Measurements from ENCODE around the gene SCN5A. TPM values are rescaled to one million over a fixed set of nuclear protein-coding genes. Genes with fewer than 3 reads are reported as not detected.

The SCN5A gene
- total RNA-seq, 1 experiment from 2014 or later, result 4.7 TPM

GRCh38 chr3:38587548-38588131 lies 61.8 kb downstream of the SCN5A start:
- H3K9me3 ChIP-seq (ENCODE audit: insufficient read depth, low read depth), result no peaks in the 10 kb centered on the region
- H3K4me3 ChIP-seq, result no peak overlapping the region
- no peaks in the 10 kb centered on the region for H3K79me2 ChIP-seq (ENCODE audit: low read depth)
- H3K27ac ChIP-seq, result no peak overlapping the region
- H2AFZ ChIP-seq, result no peak overlapping the region
- H3K36me3 ChIP-seq (ENCODE audit: low read depth), result no peaks in the 10 kb centered on the region
- H3K4me1 ChIP-seq (replicated peaks; ENCODE audit: insufficient read depth), result no peaks in the 10 kb centered on the region
- ChIA-PET POLR2A (ENCODE audit: unreplicated experiment) (no interaction called here), CTCF (no interaction called here)
- H3K4me2 ChIP-seq, result no peak overlapping the region
- H4K20me1 ChIP-seq (ENCODE audit: insufficient read depth), result no peaks in the 10 kb centered on the region
- TF ChIP-seq CTCF (conservative IDR thresholded peaks at IDR 0.05) (no peak), EZH2 (IDR thresholded peaks at IDR 0.05; ENCODE audit: low read depth) (no peak)
- intact Hi-C loops (cut with micrococcal nuclease; ENCODE audit: unreplicated experiment), result no loop called here
- H3K27me3 ChIP-seq (ENCODE audit: insufficient read depth, low read depth), result peaks cover 58% of the 10 kb centered on the region
- no peaks in the 10 kb centered on the region for H3K9me2 ChIP-seq (ENCODE audit: insufficient read depth)
- no peaks in the 10 kb centered on the region for H3F3A ChIP-seq (ENCODE audit: insufficient read depth, low read depth)
- no peak for DNase-seq
- BruUV-seq (replicated peaks), result no TSS peak

GRCh38 chr3:38586546-38587520 lies 62.7 kb downstream of the SCN5A start:
- Histone ChIP-seq H3K27ac (no peak overlapping the region), H3K79me2 (ENCODE audit: low read depth) (no peaks in the 10 kb centered on the region), H3K27me3 (ENCODE audit: insufficient read depth, low read depth) (peaks cover 51% of the 10 kb centered on the region), H3K36me3 (ENCODE audit: low read depth) (no peaks in the 10 kb centered on the region), H3F3A (ENCODE audit: insufficient read depth, low read depth) (no peaks in the 10 kb centered on the region), H4K20me1 (ENCODE audit: insufficient read depth) (no peaks in the 10 kb centered on the region), H3K9me2 (ENCODE audit: insufficient read depth) (no peaks in the 10 kb centered on the region), H3K4me3 (no peak overlapping the region), H3K4me2 (no peak overlapping the region), H3K4me1 (replicated peaks; ENCODE audit: insufficient read depth) (no peaks in the 10 kb centered on the region), H3K9me3 (ENCODE audit: insufficient read depth, low read depth) (no peaks in the 10 kb centered on the region), H2AFZ (no peak overlapping the region)
- intact Hi-C loops (cut with micrococcal nuclease; ENCODE audit: unreplicated experiment), result no loop called here
- ChIA-PET POLR2A (ENCODE audit: unreplicated experiment) (no interaction called here), CTCF (no interaction called here)
- TF ChIP-seq EZH2 (IDR thresholded peaks at IDR 0.05; ENCODE audit: low read depth), result no peak
- no peak for DNase-seq
- no TSS peak for BruUV-seq (replicated peaks)

GRCh38 chr3:38585791-38586420 lies 63.6 kb downstream of the SCN5A start:
- DNase-seq, result no peak
- Histone ChIP-seq H3K9me2 (ENCODE audit: insufficient read depth) (no peaks in the 10 kb centered on the region), H3K79me2 (ENCODE audit: low read depth) (no peaks in the 10 kb centered on the region), H3K36me3 (ENCODE audit: low read depth) (no peaks in the 10 kb centered on the region), H3K4me2 (no peak overlapping the region), H4K20me1 (ENCODE audit: insufficient read depth) (no peaks in the 10 kb centered on the region), H3K4me3 (no peak overlapping the region), H3K27me3 (ENCODE audit: insufficient read depth, low read depth) (peaks cover 50% of the 10 kb centered on the region), H2AFZ (no peak overlapping the region), H3K27ac (no peak overlapping the region), H3K9me3 (ENCODE audit: insufficient read depth, low read depth) (no peaks in the 10 kb centered on the region), H3K4me1 (replicated peaks; ENCODE audit: insufficient read depth) (no peaks in the 10 kb centered on the region), H3F3A (ENCODE audit: insufficient read depth, low read depth) (no peaks in the 10 kb centered on the region)
- no peak for TF ChIP-seq CTCF (conservative IDR thresholded peaks at IDR 0.05)
- TF ChIP-seq EZH2 (IDR thresholded peaks at IDR 0.05; ENCODE audit: low read depth), result no peak
- no TSS peak for BruUV-seq (replicated peaks)
- ChIA-PET CTCF (no interaction called here), POLR2A (ENCODE audit: unreplicated experiment) (no interaction called here)
- intact Hi-C loops (cut with micrococcal nuclease; ENCODE audit: unreplicated experiment), result no loop called here

All from PC-9 (cell line).